22Rv1 (cell line): ENCODE results near the gene PSMD9.
A peak's percentile ranks its signal among the peaks of the same experiment; 100 is the strongest.
"Not testable (repeated sequence)": the region's sequence is repeated elsewhere in the genome, so short reads cannot be mapped to it uniquely, and the experiment has no call there.

Source experiments
- H3K27ac ChIP-seq: fragments of 450-650 bp; 2 replicates; pipeline ENCODE4 v1.5.1; 2017
- CTCF ChIP-seq: fragments of 450-650 bp; IDR thresholded peaks from 2 replicates; pipeline ENCODE4 v1.5.1; 2017; ENCODE audit warnings: mild to moderate bottlenecking
- ZFX ChIP-seq: fragments of 450-650 bp; IDR thresholded peaks from 2 replicates; pipeline ENCODE4 v1.6.1; 2017; ENCODE audit warnings: antibody characterized with exemption, borderline replicate concordance

The PSMD9 gene

GRCh38 chr12:121849665-121850064 is 38.9 kb upstream of the PSMD9 start:
- no peak for TF ChIP-seq ZFX
- H3K27ac ChIP-seq: no peak overlapping the region

GRCh38 chr12:121852392-121852791 is 36.2 kb upstream of the PSMD9 start:
- H3K27ac ChIP-seq: not testable (repeated sequence)

GRCh38 chr12:121857322-121858246 is 31.0 kb upstream of the PSMD9 start:
- no peak for TF ChIP-seq CTCF
- TF ChIP-seq ZFX: no peak
- H3K27ac ChIP-seq: no peak overlapping the region

- H3K27ac ChIP-seq: no peak overlapping the region
- TF ChIP-seq CTCF (no peak), ZFX (no peak)
Observed at GRCh38 chr12:121858318-121858661, 30.3 kb upstream of the PSMD9 start.

- TF ChIP-seq ZFX: no peak
- TF ChIP-seq CTCF: no peak
- peak within 1 kb of the TSS; percentile 25; the same call in 1 of the 2 replicates for H3K27ac ChIP-seq
Observed at GRCh38 chr12:121858662-121859572, 29.7 kb upstream of the PSMD9 start, which contains the start of gene HPD. TSS of gene HPD (minus strand) at chr12:121858859. CDS start at chr12:121858823, 36 bp downstream.

GRCh38 chr12:121860257-121860656 is 28.3 kb upstream of the PSMD9 start:
- H3K27ac ChIP-seq: peak overlapping the region; percentile 15

GRCh38 chr12:121860699-121861098 is 27.9 kb upstream of the PSMD9 start:
- H3K27ac ChIP-seq: not testable (repeated sequence)

More at GRCh38 chr12:121860257-121860656, 28.3 kb upstream of the PSMD9 start:
- TF ChIP-seq ZFX (no peak), CTCF (no peak)

- H3K27ac ChIP-seq: no peak overlapping the region
Observed at GRCh38 chr12:121861636-121862254, 26.8 kb upstream of the PSMD9 start.

More at GRCh38 chr12:121861636-121862254, 26.8 kb upstream of the PSMD9 start:
- no peak for TF ChIP-seq CTCF
- TF ChIP-seq ZFX: no peak
